LNCAP (cell line): Measurements from ENCODE around the gene KRTAP20-4.

ENCODE experiments used
- CTCF ChIP-seq: fragments of 450-650 bp; IDR thresholded peaks from 2 replicates; pipeline ENCODE4 v1.5.1; 2017; ENCODE audit warnings: mild to moderate bottlenecking

The KRTAP20-4 gene

DNA sequence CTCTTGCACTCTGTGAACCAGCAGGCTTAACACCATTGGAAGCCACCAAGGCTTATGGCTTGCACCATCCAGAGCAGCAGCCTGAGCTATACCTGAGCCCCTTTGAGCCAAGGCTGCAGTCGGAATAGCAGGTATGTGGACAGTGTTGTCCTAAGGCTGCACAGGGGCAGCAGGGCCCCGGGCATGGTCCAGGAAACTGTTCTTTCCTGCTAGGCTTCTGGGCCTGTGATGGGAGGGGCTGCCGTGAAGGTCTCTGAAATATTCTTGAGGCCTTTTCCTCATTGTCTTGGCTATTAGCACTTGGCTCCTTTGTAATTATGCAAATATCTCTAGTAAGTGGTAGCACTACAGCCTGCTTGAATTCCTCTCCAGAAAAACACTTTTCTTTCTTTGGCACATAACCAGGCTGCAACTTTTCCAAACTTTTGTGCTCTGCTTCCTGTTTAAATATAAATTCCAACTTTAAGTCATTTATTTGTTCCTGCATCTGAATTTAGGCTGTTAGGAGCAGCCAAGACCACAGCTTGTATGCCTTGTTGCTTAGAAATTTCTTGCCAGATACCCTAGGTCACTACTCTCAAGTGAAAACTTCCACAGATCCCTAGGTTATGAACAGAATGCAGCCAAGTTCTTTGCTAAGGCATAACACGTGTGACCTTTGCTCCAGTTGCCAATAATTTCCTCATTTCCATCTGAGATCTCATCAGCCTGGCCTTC is 5.2 kb downstream of the KRTAP20-4 start:
- TF ChIP-seq CTCF: no peak

DNA sequence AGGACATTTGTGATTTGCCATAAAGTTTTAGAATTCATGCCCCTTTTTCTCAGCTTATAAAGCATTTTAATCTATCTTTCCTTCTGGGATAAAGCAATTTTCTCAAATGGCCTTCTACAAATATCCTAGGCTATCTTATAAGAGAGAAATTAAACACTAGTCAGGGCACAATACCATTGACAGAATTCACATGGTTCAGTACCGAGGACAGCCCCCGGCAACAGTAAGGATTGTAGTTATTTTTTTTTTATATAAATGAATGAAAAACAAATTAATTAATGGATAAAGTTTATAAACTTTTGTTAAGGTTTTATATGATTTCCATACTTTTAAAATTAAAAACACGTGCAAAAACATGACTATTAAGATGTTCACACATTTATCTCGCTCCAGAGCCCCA is 7.7 kb downstream of the KRTAP20-4 start:
- TF ChIP-seq CTCF: no peak

DNA sequence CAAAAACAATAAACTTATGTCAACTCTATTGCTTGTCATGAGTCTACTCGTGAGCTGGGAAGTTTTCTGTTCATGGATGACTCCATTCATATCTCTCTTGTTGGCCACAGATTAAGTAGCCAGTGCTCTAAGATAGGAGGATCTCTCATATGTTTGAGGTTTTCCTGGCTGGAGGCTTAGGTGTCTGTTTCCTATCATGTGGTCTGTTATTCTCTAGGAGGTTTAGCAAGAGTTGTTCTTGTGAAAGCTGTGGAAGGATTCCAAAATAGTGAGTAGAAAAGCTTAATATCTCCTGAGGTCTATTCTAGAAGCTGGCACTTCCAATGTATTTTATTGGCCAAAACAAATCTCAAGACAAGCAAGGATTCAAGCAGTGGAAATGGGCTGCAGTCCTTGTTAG is 8.8 kb downstream of the KRTAP20-4 start:
- TF ChIP-seq CTCF: no peak

GRCh38 chr21:30634906-30635305 is 14.5 kb downstream of the KRTAP20-4 start, which contains the start of gene KRTAP20-2:
Gene KRTAP20-2, plus strand, starts transcription at chr21:30635206. Its CDS starts 58 bp downstream, at chr21:30635264.
- TF ChIP-seq CTCF: no peak

DNA sequence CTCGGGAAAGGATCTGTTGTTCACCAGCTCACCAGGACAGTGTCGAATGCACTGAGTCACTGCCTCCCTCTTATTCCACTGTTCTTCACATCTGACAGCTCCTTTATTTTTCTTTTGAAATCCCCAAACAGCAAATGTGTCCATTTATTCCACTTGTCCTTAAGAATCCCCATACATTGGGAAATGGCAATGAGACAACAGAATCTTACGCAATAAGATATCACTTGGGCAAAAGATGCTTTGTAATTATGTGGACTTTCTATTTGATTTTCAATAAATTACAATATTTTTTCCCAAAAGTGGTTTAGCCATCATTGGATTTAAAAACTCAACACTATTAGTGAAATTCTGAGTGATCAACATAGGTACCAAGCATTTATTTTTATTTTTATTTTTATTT is 18.3 kb downstream of the KRTAP20-4 start:
- TF ChIP-seq CTCF: no peak

GRCh38 chr21:30642564-30642963 is 22.1 kb downstream of the KRTAP20-4 start, which contains the start of gene KRTAP20-3:
Gene KRTAP20-3, plus strand, starts transcription at chr21:30642864.
- no peak for TF ChIP-seq CTCF

DNA sequence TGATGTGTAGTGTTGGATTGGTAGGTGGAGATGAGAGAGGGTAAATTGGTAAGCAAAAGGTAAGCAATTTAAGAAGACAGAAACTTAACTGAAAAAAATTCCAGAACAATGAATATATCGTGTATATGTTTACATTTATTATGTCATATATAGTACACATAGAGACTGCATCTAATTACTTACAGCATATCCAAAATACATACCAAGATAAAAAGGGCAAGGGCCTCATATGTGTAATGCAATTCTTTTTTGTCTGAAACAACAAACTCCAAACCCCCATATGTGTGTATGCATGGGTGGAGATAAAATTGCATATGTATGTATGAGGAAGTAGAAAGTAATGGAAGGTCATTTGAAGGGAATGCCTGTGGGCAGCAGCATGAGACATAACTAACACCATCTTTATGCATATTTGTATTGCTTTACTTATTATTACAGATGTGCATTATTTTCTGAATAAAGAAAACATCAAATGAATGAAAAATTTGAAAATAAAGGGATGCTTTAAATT is 26.5 kb downstream of the KRTAP20-4 start:
- TF ChIP-seq CTCF: no peak

GRCh38 chr21:30652891-30653290 is 32.5 kb downstream of the KRTAP20-4 start:
- no peak for TF ChIP-seq CTCF
